Stomach (tissue), 4 donors: ENCODE results near the gene CEACAM1.

ENCODE experiments used
- CTCF ChIP-seq, 7 experiments: fragments of 450-650 bp in 4 of 7; fragments of 200-600 bp in 3 of 7; sonication (generic) in 3 of 7; IDR thresholded peaks; one replicate each; pipeline ENCODE4 v1.5.1; 2016 to 2019; ENCODE audit warnings: antibody characterized with exemption in 7 of 7, control low read depth in 2 of 7, mild to moderate bottlenecking in 1 of 7
- EP300 ChIP-seq: sonication (generic); formaldehyde crosslinking; IDR thresholded peaks from one replicate; pipeline ENCODE4 v1.6.1; 2017; ENCODE audit warnings: antibody characterized with exemption
- POLR2A ChIP-seq, 4 donors: fragments of 450-650 bp; IDR thresholded peaks; one replicate each; pipeline ENCODE4 v1.6.1; 2016; ENCODE audit warnings: antibody characterized with exemption in 4 of 4, control low read depth in 2 of 4, mild to moderate bottlenecking in 1 of 4, moderate library complexity in 1 of 4

DNA sequence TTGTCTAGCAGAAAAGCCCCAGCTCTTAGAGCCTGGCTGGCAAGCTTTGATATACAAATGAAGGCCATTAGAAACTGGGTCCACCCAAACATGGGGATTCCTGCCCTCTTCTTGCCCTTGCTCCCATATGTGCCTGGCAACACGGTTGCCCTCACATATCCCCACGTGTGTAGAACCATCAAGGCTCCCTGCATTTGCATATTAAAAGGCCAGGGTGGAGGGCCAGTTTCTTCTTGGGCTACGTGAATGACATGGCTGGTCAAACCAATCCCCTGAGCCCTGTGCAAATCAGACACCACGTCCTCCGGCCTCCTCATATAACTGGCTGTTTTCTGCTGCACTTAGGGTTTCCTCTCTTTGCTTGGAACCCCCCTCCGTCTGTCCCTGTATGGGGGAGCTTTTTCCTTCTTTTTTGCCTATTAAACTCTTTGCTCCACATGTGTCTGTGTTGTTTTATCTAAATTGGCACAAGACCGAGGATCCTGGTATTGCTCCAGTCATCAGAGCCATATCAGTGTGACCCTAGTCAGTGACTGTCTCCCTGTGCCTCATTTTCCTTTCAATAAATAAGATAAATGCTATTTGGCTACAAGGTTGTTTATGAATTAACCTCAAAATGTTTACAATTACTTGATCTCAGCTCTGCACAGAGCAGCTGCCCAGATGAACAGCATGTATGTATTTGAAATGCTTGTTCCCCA is 30.3 kb upstream of the CEACAM1 start:
- TF ChIP-seq POLR2A (IDR thresholded peaks at IDR 0.05) (no peak), CTCF (IDR thresholded peaks at IDR 0.05) (no peak), EP300 (no peak)
